Smooth muscle cell (in vitro differentiated cells): ENCODE results near the gene CTIF. TPM values are rescaled to one million over a fixed set of nuclear protein-coding genes. Genes with fewer than 3 reads are reported as not detected.

Source experiments
- DNase-seq: peaks from one replicate; lab custom pipeline; 2025; ENCODE audit not compliant: unreplicated experiment; lab: John Stamatoyannopoulos, UW
- H2AFZ ChIP-seq: fragments of 200-600 bp; sonication (generic); 2 replicates; pipeline ENCODE4 v1.6.0; 2016; ENCODE audit warnings: antibody characterized with exemption, low read depth, mild to moderate bottlenecking
- H3F3A ChIP-seq: fragments of 200-600 bp; sonication (generic); 2 replicates; pipeline ENCODE4 v1.6.0; 2017; ENCODE audit warnings: antibody characterized with exemption, low read depth
- H3K27ac ChIP-seq: fragments of 200-600 bp; sonication (generic); 2 replicates; pipeline ENCODE4 v1.5.1; 2016; ENCODE audit warnings: low read depth, mild to moderate bottlenecking
- H3K27me3 ChIP-seq: fragments of 200-600 bp; sonication (generic); 2 replicates; pipeline ENCODE4 v1.6.1; 2016; ENCODE audit warnings: low read depth, mild to moderate bottlenecking
- H3K36me3 ChIP-seq: fragments of 200-600 bp; sonication (generic); 2 replicates; pipeline ENCODE4 v1.5.1; 2016; ENCODE audit warnings: low read depth
- H3K4me1 ChIP-seq: fragments of 200-600 bp; sonication (generic); 2 replicates; pipeline ENCODE4 v1.5.1; 2016; ENCODE audit warnings: low read depth
- H3K4me2 ChIP-seq: fragments of 200-600 bp; sonication (generic); 2 replicates; pipeline ENCODE4 v1.6.0; 2016; ENCODE audit warnings: mild to moderate bottlenecking
- H3K4me3 ChIP-seq: fragments of 200-600 bp; sonication (generic); 2 replicates; pipeline ENCODE4 v1.5.1; 2016; ENCODE audit warnings: mild to moderate bottlenecking
- H3K79me2 ChIP-seq: fragments of 200-600 bp; sonication (generic); 2 replicates; pipeline ENCODE4 v1.6.0; 2016; ENCODE audit warnings: low read depth, mild to moderate bottlenecking
- H3K9ac ChIP-seq: fragments of 200-600 bp; sonication (generic); 2 replicates; pipeline ENCODE4 v1.6.0; 2016; ENCODE audit warnings: low read depth
- H3K9me3 ChIP-seq: fragments of 200-600 bp; sonication (generic); replicated peaks from 2 replicates; pipeline ENCODE4 v1.5.1; 2016; ENCODE audit warnings: low read depth
- H4K20me1 ChIP-seq: fragments of 200-600 bp; sonication (generic); 2 replicates; pipeline ENCODE4 v1.6.0; 2016; ENCODE audit warnings: low read depth
- CTCF ChIP-seq: fragments of 200-600 bp; sonication (generic); IDR thresholded peaks from 2 replicates; pipeline ENCODE4 v1.5.1; 2017; ENCODE audit warnings: borderline replicate concordance, mild to moderate bottlenecking, antibody characterized with exemption; ENCODE audit not compliant: insufficient read depth, poor library complexity, severe bottlenecking
- WGBS: methylation state at CpG from one replicate; pipeline ENCODE4 v1.1.7; 2016; ENCODE audit warnings: low lambda C conversion rate; 5-methylcytosine and 5-hydroxymethylcytosine counted together
- polyA plus RNA-seq: library from polyadenylated mRNA; unstranded; fragments of >200 nt; fragmentation: Nextera tagmentation; extraction: Ambion mirVana; gene quantifications from 2 replicates; pipeline ENCODE4 v1.2.1, GENCODE V29; 2016
- total RNA-seq: library from RNA; depleted of rRNA; stranded (reverse); fragments of >200 nt; gene quantifications from 2 replicates; pipeline ENCODE4 v1.2.3, GENCODE V29; 2014

Gene CTIF
- total and polyA plus RNA-seq, 2 experiments from 2014 or later, result 22.2 to 25.3 TPM

- no peak for DNase-seq
- peak overlapping the region; percentile 87 for H3K27ac ChIP-seq
- peaks cover 33% of the 10 kb centered on the region for H3K4me1 ChIP-seq
- no peak overlapping the region for H2AFZ ChIP-seq
- H3F3A ChIP-seq, result peaks cover 17% of the 10 kb centered on the region
- no peak for TF ChIP-seq CTCF
- H3K27me3 ChIP-seq, result no peaks in the 10 kb centered on the region
- no peaks in the 10 kb centered on the region for H3K9me3 ChIP-seq
- H3K9ac ChIP-seq, result peak overlapping the region; percentile 22
- H3K4me2 ChIP-seq, result peak overlapping the region; percentile 26
- H3K79me2 ChIP-seq, result peaks cover 13% of the 10 kb centered on the region
- H3K4me3 ChIP-seq, result no peak overlapping the region
- no peaks in the 10 kb centered on the region for H4K20me1 ChIP-seq
- 59% methylated on average over 16 of the region's 16 CpGs for WGBS
- H3K36me3 ChIP-seq, result no peaks in the 10 kb centered on the region
These were observed 323.3 kb downstream of the CTIF start for GRCh38 chr18:48862132-48862531.

GRCh38 chr18:48862678-48863270 is 323.9 kb downstream of the CTIF start:
- Histone ChIP-seq H3F3A (peaks cover 17% of the 10 kb centered on the region), H3K27ac (peak overlapping the region; percentile 87), H3K36me3 (no peaks in the 10 kb centered on the region), H3K79me2 (peaks cover 13% of the 10 kb centered on the region), H3K9ac (peak overlapping the region; percentile 22), H4K20me1 (no peaks in the 10 kb centered on the region), H3K27me3 (no peaks in the 10 kb centered on the region), H3K4me2 (no peak overlapping the region), H3K9me3 (no peaks in the 10 kb centered on the region), H2AFZ (no peak overlapping the region), H3K4me1 (peaks cover 33% of the 10 kb centered on the region), H3K4me3 (no peak overlapping the region)
- no peak for DNase-seq
- WGBS, result 80% methylated on average over 22 of the region's 22 CpGs
- TF ChIP-seq CTCF, result no peak

GRCh38 chr18:48863432-48864065 is 324.7 kb downstream of the CTIF start:
- Histone ChIP-seq H3K36me3 (no peaks in the 10 kb centered on the region), H3K27ac (peak overlapping the region; percentile 87), H3K4me2 (no peak overlapping the region), H3K4me3 (no peak overlapping the region), H3K9me3 (no peaks in the 10 kb centered on the region), H3K9ac (no peak overlapping the region), H3K27me3 (no peaks in the 10 kb centered on the region), H2AFZ (no peak overlapping the region), H3K79me2 (peaks cover 6% of the 10 kb centered on the region), H4K20me1 (no peaks in the 10 kb centered on the region), H3K4me1 (peaks cover 37% of the 10 kb centered on the region), H3F3A (peaks cover 23% of the 10 kb centered on the region)
- no peak for DNase-seq
- 82% methylated on average over 8 of the region's 8 CpGs for WGBS
- no peak for TF ChIP-seq CTCF

GRCh38 chr18:48864876-48865275 is 326.0 kb downstream of the CTIF start:
- WGBS, result 96% methylated on average over 15 of the region's 15 CpGs
- Histone ChIP-seq H3K4me1 (peaks cover 26% of the 10 kb centered on the region), H4K20me1 (no peaks in the 10 kb centered on the region), H3K79me2 (no peaks in the 10 kb centered on the region), H3K27me3 (no peaks in the 10 kb centered on the region), H3K4me2 (no peak overlapping the region), H3F3A (peaks cover 31% of the 10 kb centered on the region), H3K36me3 (no peaks in the 10 kb centered on the region), H3K9me3 (no peaks in the 10 kb centered on the region), H3K4me3 (no peak overlapping the region), H3K9ac (no peak overlapping the region), H2AFZ (no peak overlapping the region), H3K27ac (peak overlapping the region; percentile 3)
- DNase-seq, result no peak
- no peak for TF ChIP-seq CTCF
